GM19238 (cell line): ENCODE data around the gene CYTH4.
A peak's percentile ranks its signal among the peaks of the same experiment; 100 is the strongest.

Experiments used
- DNase-seq: peaks from one replicate; pipeline ENCODE4 v3.0.0; 2011; ENCODE audit warnings: low spot score; ENCODE audit not compliant: insufficient read length

The CYTH4 gene

GRCh38 chr22:37269936-37270678 lies 12.2 kb upstream of the CYTH4 start:
- DNase-seq: no peak

GRCh38 chr22:37270928-37271650 lies 11.2 kb upstream of the CYTH4 start:
- no peak for DNase-seq

GRCh38 chr22:37273126-37273845 lies 9.0 kb upstream of the CYTH4 start:
- DNase-seq: no peak

- DNase-seq: no peak
These were observed 8.5 kb upstream of the CYTH4 start for GRCh38 chr22:37273846-37274225.

- DNase-seq: peak; percentile 54
These were observed 7.9 kb upstream of the CYTH4 start for GRCh38 chr22:37274380-37274862.

- no peak for DNase-seq
These were observed 7.2 kb upstream of the CYTH4 start for GRCh38 chr22:37275134-37275533.

- no peak for DNase-seq
These were observed 6.7 kb upstream of the CYTH4 start for GRCh38 chr22:37275622-37276021.

GRCh38 chr22:37276776-37277175 lies 5.5 kb upstream of the CYTH4 start:
- no peak for DNase-seq

- DNase-seq: no peak
These were observed 4.9 kb upstream of the CYTH4 start for GRCh38 chr22:37277384-37277783.

GRCh38 chr22:37278261-37278660 lies 4.0 kb upstream of the CYTH4 start:
- DNase-seq: no peak

GRCh38 chr22:37279331-37280181 lies 2.8 kb upstream of the CYTH4 start:
- no peak for DNase-seq

GRCh38 chr22:37280718-37281117 lies 1.6 kb upstream of the CYTH4 start:
- DNase-seq: no peak

- no peak for DNase-seq
These were observed 1.1 kb upstream of the CYTH4 start for GRCh38 chr22:37281195-37281594.

- DNase-seq: no peak
These were observed 493 bp upstream of the CYTH4 start for GRCh38 chr22:37281646-37282384.

- peak; percentile 71 for DNase-seq
These were observed 1.2 kb downstream of the CYTH4 start for GRCh38 chr22:37283393-37283937.

- DNase-seq: no peak
These were observed 2.0 kb downstream of the CYTH4 start for GRCh38 chr22:37284126-37284804.

GRCh38 chr22:37284805-37285355 lies 2.6 kb downstream of the CYTH4 start:
- DNase-seq: peak; percentile 69

GRCh38 chr22:37285937-37286336 lies 3.6 kb downstream of the CYTH4 start:
- DNase-seq: no peak

- DNase-seq: no peak
These were observed 5.2 kb downstream of the CYTH4 start for GRCh38 chr22:37287550-37287951.
